Activated B cell treated with CpG ODN at 0.5 μM for 24 hours (primary cell): ENCODE measurements around the gene TRIM45. TPM values are rescaled to one million over a fixed set of nuclear protein-coding genes. Genes with fewer than 3 reads are reported as not detected.
A peak's percentile ranks its signal among the peaks of the same experiment; 100 is the strongest.

Source experiments
- ATAC-seq: fragments of 200-7000 bp; cut with Tn5 transposase; one replicate; pipeline ENCODE4 v1.10.0; 2021; ENCODE audit warnings: low read depth, mild to moderate bottlenecking, moderate library complexity
- CTCF ChIA-PET: fragments of 350-600 bp; sonication (Branson Sonifier 250); formaldehyde crosslinking; loops from one replicate; lab custom pipeline; 2021; ENCODE audit warnings: antibody characterized with exemption; lab: Charles Lee
- POLR2A ChIA-PET: fragments of 350-600 bp; sonication (Branson Sonifier 250); formaldehyde crosslinking; loops from one replicate; lab custom pipeline; 2021; ENCODE audit warnings: antibody characterized with exemption; lab: Charles Lee
- DNase-seq: peaks from one replicate; pipeline ENCODE4 v3.0.0; 2022
- H3K27ac Mint-ChIP-seq: one replicate; pipeline ENCODE4 v1.8.0; 2020; ENCODE audit warnings: mixed read lengths
- H3K27me3 Mint-ChIP-seq: one replicate; pipeline ENCODE4 v1.8.0; 2021; ENCODE audit warnings: mixed read lengths
- H3K36me3 Mint-ChIP-seq: one replicate; pipeline ENCODE4 v1.8.0; 2021; ENCODE audit warnings: low read depth, mixed read lengths
- H3K4me1 Mint-ChIP-seq: one replicate; pipeline ENCODE4 v1.8.0; 2021; ENCODE audit warnings: mixed read lengths
- H3K4me3 Mint-ChIP-seq: one replicate; pipeline ENCODE4 v1.8.0; 2020; ENCODE audit warnings: mild to moderate bottlenecking, mixed read lengths
- H3K9me3 Mint-ChIP-seq: one replicate; pipeline ENCODE4 v1.8.0; 2020; ENCODE audit warnings: mixed read lengths
- CTCF ChIP-seq: fragments of 200-600 bp; IDR thresholded peaks from one replicate; pipeline ENCODE4 v1.8.0; 2022; ENCODE audit warnings: antibody characterized with exemption, mild to moderate bottlenecking
- intact Hi-C: fragments of 100-400 bp; cut with micrococcal nuclease; formaldehyde crosslinking; loops from one replicate; pipeline ENCODE4 v1.15.1; 2024
- total RNA-seq: library from RNA; stranded (reverse); gene quantifications from 2 replicates; pipeline ENCODE4 v1.2.3, GENCODE V29; 2022

TRIM45 gene
- total RNA-seq: 0.76 and 1.5 TPM in 2 replicates

- H3K9me3 Mint-ChIP-seq: no peaks in the 10 kb centered on the region
- H3K27ac Mint-ChIP-seq: peak within 1 kb of the TSS; percentile 54
- ChIA-PET CTCF (no interaction called here), POLR2A (no interaction called here)
- ATAC-seq (peak; percentile 88), DNase-seq (peak; percentile 76)
- H3K36me3 Mint-ChIP-seq: no peaks in the 10 kb centered on the region
- intact Hi-C loops: loop anchor here (1.0 to 5.0 kb wide), 9 partner anchors 61 to 969 kb away; partner anchors contain the start of genes CD58 and TTF2
- peaks cover 13% of the 10 kb centered on the region for H3K4me1 Mint-ChIP-seq
- H3K27me3 Mint-ChIP-seq: peaks cover 2% of the 10 kb centered on the region
- H3K4me3 Mint-ChIP-seq: peak within 1 kb of the TSS; percentile 88
- no peak for TF ChIP-seq CTCF
Observed at GRCh38 chr1:117121589-117122329, at the start of gene TRIM45. TRIM45 (minus strand) TSS chr1:117121749; CDS start chr1:117121201, 548 bp downstream.

- POLR2A ChIA-PET: no interaction called here
- intact Hi-C loops: no loop called here
- CTCF ChIA-PET: no interaction called here
- Mint-ChIP-seq H3K9me3 (no peaks in the 10 kb centered on the region), H3K27me3 (peaks cover 5% of the 10 kb centered on the region), H3K27ac (no peak overlapping the region), H3K4me3 (no peak overlapping the region), H3K36me3 (no peaks in the 10 kb centered on the region), H3K4me1 (no peaks in the 10 kb centered on the region)
- ATAC-seq (no peak), DNase-seq (no peak)
- no peak for TF ChIP-seq CTCF
Observed at GRCh38 chr1:117169871-117170596, 48.5 kb upstream of the TRIM45 start.

- CTCF ChIA-PET: no interaction called here
- no peak for TF ChIP-seq CTCF
- H3K9me3 Mint-ChIP-seq: no peaks in the 10 kb centered on the region
- ATAC-seq (no peak), DNase-seq (no peak)
- H3K27ac Mint-ChIP-seq: no peak overlapping the region
- no peaks in the 10 kb centered on the region for H3K4me1 Mint-ChIP-seq
- intact Hi-C loops: no loop called here
- H3K4me3 Mint-ChIP-seq: no peak overlapping the region
- no peaks in the 10 kb centered on the region for H3K36me3 Mint-ChIP-seq
- peaks cover 11% of the 10 kb centered on the region for H3K27me3 Mint-ChIP-seq
- POLR2A ChIA-PET: no interaction called here
Observed at GRCh38 chr1:117167402-117167801, 45.9 kb upstream of the TRIM45 start.

GRCh38 chr1:117166076-117166475 is 44.5 kb upstream of the TRIM45 start:
- H3K9me3 Mint-ChIP-seq: no peaks in the 10 kb centered on the region

More at GRCh38 chr1:117166076-117166475, 44.5 kb upstream of the TRIM45 start:
- ChIA-PET POLR2A (no interaction called here), CTCF (no interaction called here)
- DNase-seq (no peak), ATAC-seq (no peak)
- Mint-ChIP-seq H3K27ac (no peak overlapping the region), H3K4me3 (no peak overlapping the region), H3K4me1 (no peaks in the 10 kb centered on the region), H3K27me3 (peaks cover 15% of the 10 kb centered on the region), H3K36me3 (no peaks in the 10 kb centered on the region)
- TF ChIP-seq CTCF: no peak
- intact Hi-C loops: no loop called here
